RWPE1 (cell line): Measurements from ENCODE around the gene PPP4R2.

Experiments used
- CTCF ChIA-PET: fragments of 350-600 bp; sonication (Branson Sonifier 250); formaldehyde crosslinking; extraction: SDS; loops from one replicate; lab custom pipeline; 2021; lab: Yijun Ruan, JAX
- POLR2A ChIA-PET: fragments of 400-600 bp; formaldehyde crosslinking; extraction: SDS; loops from one replicate; lab custom pipeline; 2020; ENCODE audit warnings: antibody characterized with exemption; ENCODE audit not compliant: low non-redundant PET; lab: Yijun Ruan, JAX
- DNase-seq: peaks from one replicate; pipeline ENCODE4 v3.0.0; 2012; ENCODE audit warnings: low spot score
- H3K27ac ChIP-seq: fragments of 450-650 bp; 2 replicates; pipeline ENCODE4 v1.5.1; 2017
- CTCF ChIP-seq: fragments of 450-650 bp; conservative IDR thresholded peaks from 2 replicates; pipeline ENCODE4 v1.5.1; 2017; ENCODE audit warnings: low read depth, mild to moderate bottlenecking

Gene PPP4R2

GRCh38 chr3:73073091-73073707, 76.6 kb downstream of the PPP4R2 start:
- ChIA-PET CTCF (no interaction called here), POLR2A (no interaction called here)
- no peak for DNase-seq
- TF ChIP-seq CTCF, result no peak
- H3K27ac ChIP-seq, result no peak overlapping the region

- ChIA-PET CTCF (interaction anchor here (0.6 kb wide), 1 partner anchor 635 kb away, joined by 3 read pairs; no protein-coding TSS in a partner anchor), POLR2A (no interaction called here)
- DNase-seq, result no peak
- TF ChIP-seq CTCF, result no peak
- H3K27ac ChIP-seq, result no peak overlapping the region
These were observed 78.2 kb downstream of the PPP4R2 start for GRCh38 chr3:73074781-73075180.

- TF ChIP-seq CTCF, result no peak
- ChIA-PET POLR2A (no interaction called here), CTCF (interaction anchor here (0.6 kb wide), 1 partner anchor 21 kb away, joined by 3 read pairs; no protein-coding TSS in a partner anchor)
- no peak for DNase-seq
- H3K27ac ChIP-seq, result no peak overlapping the region
These were observed 83.8 kb downstream of the PPP4R2 start for GRCh38 chr3:73080216-73080966.

- POLR2A ChIA-PET, result no interaction called here
- TF ChIP-seq CTCF, result no peak
- no peak for DNase-seq
- CTCF ChIA-PET, result no interaction called here
- H3K27ac ChIP-seq, result no peak overlapping the region
These were observed 84.5 kb downstream of the PPP4R2 start for GRCh38 chr3:73081140-73081539.

GRCh38 chr3:73084170-73084569, 87.6 kb downstream of the PPP4R2 start:
- no peak for TF ChIP-seq CTCF
- DNase-seq, result no peak
- POLR2A ChIA-PET, result no interaction called here
- no peak overlapping the region for H3K27ac ChIP-seq
- CTCF ChIA-PET, result interaction anchor here (0.7 kb wide), 1 partner anchor 478 kb away, joined by 3 read pairs; no protein-coding TSS in a partner anchor

- H3K27ac ChIP-seq, result no peak overlapping the region
- peak; percentile 26 for DNase-seq
- CTCF ChIA-PET, result interaction anchor here (0.7 kb wide), 1 partner anchor 404 kb away, joined by 3 read pairs; no protein-coding TSS in a partner anchor
- POLR2A ChIA-PET, result interaction anchor here (0.6 kb wide), 1 partner anchor 128 kb away, joined by 4 read pairs; no protein-coding TSS in a partner anchor
- peak; percentile 79 for TF ChIP-seq CTCF
These were observed 89.5 kb downstream of the PPP4R2 start for GRCh38 chr3:73086071-73086494.
